Smooth muscle cell (in vitro differentiated cells): ENCODE results near the gene APOBEC3G. TPM values are rescaled to one million over a fixed set of nuclear protein-coding genes. Genes with fewer than 3 reads are reported as not detected.
A peak's percentile ranks its signal among the peaks of the same experiment; 100 is the strongest.
"Not testable (repeated sequence)": the region's sequence is repeated elsewhere in the genome, so short reads cannot be mapped to it uniquely, and the experiment has no call there.

Source experiments
- DNase-seq: peaks from one replicate; lab custom pipeline; 2025; ENCODE audit not compliant: unreplicated experiment; lab: John Stamatoyannopoulos, UW
- H2AFZ ChIP-seq: fragments of 200-600 bp; sonication (generic); 2 replicates; pipeline ENCODE4 v1.6.0; 2016; ENCODE audit warnings: antibody characterized with exemption, low read depth, mild to moderate bottlenecking
- H3F3A ChIP-seq: fragments of 200-600 bp; sonication (generic); 2 replicates; pipeline ENCODE4 v1.6.0; 2017; ENCODE audit warnings: antibody characterized with exemption, low read depth
- H3K27ac ChIP-seq: fragments of 200-600 bp; sonication (generic); 2 replicates; pipeline ENCODE4 v1.5.1; 2016; ENCODE audit warnings: low read depth, mild to moderate bottlenecking
- H3K27me3 ChIP-seq: fragments of 200-600 bp; sonication (generic); 2 replicates; pipeline ENCODE4 v1.6.1; 2016; ENCODE audit warnings: low read depth, mild to moderate bottlenecking
- H3K36me3 ChIP-seq: fragments of 200-600 bp; sonication (generic); 2 replicates; pipeline ENCODE4 v1.5.1; 2016; ENCODE audit warnings: low read depth
- H3K4me1 ChIP-seq: fragments of 200-600 bp; sonication (generic); 2 replicates; pipeline ENCODE4 v1.5.1; 2016; ENCODE audit warnings: low read depth
- H3K4me2 ChIP-seq: fragments of 200-600 bp; sonication (generic); 2 replicates; pipeline ENCODE4 v1.6.0; 2016; ENCODE audit warnings: mild to moderate bottlenecking
- H3K4me3 ChIP-seq: fragments of 200-600 bp; sonication (generic); 2 replicates; pipeline ENCODE4 v1.5.1; 2016; ENCODE audit warnings: mild to moderate bottlenecking
- H3K79me2 ChIP-seq: fragments of 200-600 bp; sonication (generic); 2 replicates; pipeline ENCODE4 v1.6.0; 2016; ENCODE audit warnings: low read depth, mild to moderate bottlenecking
- H3K9ac ChIP-seq: fragments of 200-600 bp; sonication (generic); 2 replicates; pipeline ENCODE4 v1.6.0; 2016; ENCODE audit warnings: low read depth
- H3K9me3 ChIP-seq: fragments of 200-600 bp; sonication (generic); replicated peaks from 2 replicates; pipeline ENCODE4 v1.5.1; 2016; ENCODE audit warnings: low read depth
- H4K20me1 ChIP-seq: fragments of 200-600 bp; sonication (generic); 2 replicates; pipeline ENCODE4 v1.6.0; 2016; ENCODE audit warnings: low read depth
- CTCF ChIP-seq: fragments of 200-600 bp; sonication (generic); IDR thresholded peaks from 2 replicates; pipeline ENCODE4 v1.5.1; 2017; ENCODE audit warnings: borderline replicate concordance, mild to moderate bottlenecking, antibody characterized with exemption; ENCODE audit not compliant: insufficient read depth, poor library complexity, severe bottlenecking
- WGBS: methylation state at CpG from one replicate; pipeline ENCODE4 v1.1.7; 2016; ENCODE audit warnings: low lambda C conversion rate; 5-methylcytosine and 5-hydroxymethylcytosine counted together
- polyA plus RNA-seq: library from polyadenylated mRNA; unstranded; fragments of >200 nt; fragmentation: Nextera tagmentation; extraction: Ambion mirVana; gene quantifications from 2 replicates; pipeline ENCODE4 v1.2.1, GENCODE V29; 2016
- total RNA-seq: library from RNA; depleted of rRNA; stranded (reverse); fragments of >200 nt; gene quantifications from 2 replicates; pipeline ENCODE4 v1.2.3, GENCODE V29; 2014

APOBEC3G gene
- total RNA-seq (1.9 and 10.3 TPM in 2 replicates), polyA plus RNA-seq (2.9 and 3.2 TPM in 2 replicates)

GRCh38 chr22:39077026-39077840 is at the start of gene APOBEC3G:
TSS of gene APOBEC3G (plus strand) at chr22:39077275. CDS start at chr22:39077362, 87 bp downstream.
- WGBS, result 39% methylated on average over 11 of the region's 17 CpGs
- not testable (repeated sequence) for H3K9me3 ChIP-seq, H3K4me1 ChIP-seq, H3K36me3 ChIP-seq, DNase-seq, H3K9ac ChIP-seq, H4K20me1 ChIP-seq, H3K27ac ChIP-seq, H3F3A ChIP-seq, H3K79me2 ChIP-seq, H3K27me3 ChIP-seq
- peak within 1 kb of the TSS; percentile 44 for H3K4me3 ChIP-seq
- H3K4me2 ChIP-seq, result peak within 1 kb of the TSS; percentile 79
- H2AFZ ChIP-seq, result peak within 1 kb of the TSS; percentile 72

- no peak overlapping the region for H2AFZ ChIP-seq
- 93% methylated on average over 4 of the region's 4 CpGs for WGBS
- H3K9me3 ChIP-seq, result no peaks in the 10 kb centered on the region
- H3K4me2 ChIP-seq, result no peak overlapping the region
- no peaks in the 10 kb centered on the region for H3K36me3 ChIP-seq
- TF ChIP-seq CTCF, result no peak
- no peaks in the 10 kb centered on the region for H3K79me2 ChIP-seq
- H4K20me1 ChIP-seq, result no peaks in the 10 kb centered on the region
- peaks cover 3% of the 10 kb centered on the region for H3F3A ChIP-seq
- H3K9ac ChIP-seq, result no peak overlapping the region
- H3K27me3 ChIP-seq, result no peaks in the 10 kb centered on the region
- no peak for DNase-seq
- no peak overlapping the region for H3K4me3 ChIP-seq
- H3K27ac ChIP-seq, result no peak overlapping the region
- no peaks in the 10 kb centered on the region for H3K4me1 ChIP-seq
Observed at GRCh38 chr22:39027717-39028116, 49.4 kb upstream of the APOBEC3G start.

- no peak overlapping the region for H3K4me3 ChIP-seq
- H3K36me3 ChIP-seq, result no peaks in the 10 kb centered on the region
- H3K4me1 ChIP-seq, result no peaks in the 10 kb centered on the region
- TF ChIP-seq CTCF, result no peak
- DNase-seq, result no peak
- no peaks in the 10 kb centered on the region for H4K20me1 ChIP-seq
- no peak overlapping the region for H2AFZ ChIP-seq
- WGBS, result 53% methylated on average over 11 of the region's 11 CpGs
- no peak overlapping the region for H3K9ac ChIP-seq
- no peak overlapping the region for H3K27ac ChIP-seq
- H3K4me2 ChIP-seq, result no peak overlapping the region
- peaks cover 3% of the 10 kb centered on the region for H3F3A ChIP-seq
- H3K9me3 ChIP-seq, result no peaks in the 10 kb centered on the region
- H3K79me2 ChIP-seq, result no peaks in the 10 kb centered on the region
- no peaks in the 10 kb centered on the region for H3K27me3 ChIP-seq
Observed at GRCh38 chr22:39028281-39028680, 48.8 kb upstream of the APOBEC3G start.

- no peaks in the 10 kb centered on the region for H4K20me1 ChIP-seq
- no peak overlapping the region for H3K9ac ChIP-seq
- 96% methylated on average over 13 of the region's 13 CpGs for WGBS
- no peak overlapping the region for H3K27ac ChIP-seq
- no peaks in the 10 kb centered on the region for H3K4me1 ChIP-seq
- no peak overlapping the region for H3K4me3 ChIP-seq
- DNase-seq, result no peak
- no peaks in the 10 kb centered on the region for H3K27me3 ChIP-seq
- peaks cover 3% of the 10 kb centered on the region for H3F3A ChIP-seq
- no peaks in the 10 kb centered on the region for H3K36me3 ChIP-seq
- no peak overlapping the region for H2AFZ ChIP-seq
- H3K4me2 ChIP-seq, result no peak overlapping the region
- no peak for TF ChIP-seq CTCF
- no peaks in the 10 kb centered on the region for H3K79me2 ChIP-seq
- H3K9me3 ChIP-seq, result no peaks in the 10 kb centered on the region
Observed at GRCh38 chr22:39029227-39029626, 47.8 kb upstream of the APOBEC3G start.
